ENCODE measurements around the gene PLA2G3. TPM values are rescaled to one million over a fixed set of nuclear protein-coding genes. Genes with fewer than 3 reads are reported as not detected.

The PLA2G3 gene
- total RNA-seq, 2 experiments from 2014 or later: not detected

GRCh38 chr22:31089160-31090100 lies 50.9 kb downstream of the PLA2G3 start:
- H3K36me3 Mint-ChIP-seq: no peaks in the 10 kb centered on the region

GRCh38 chr22:31088233-31088986 lies 51.9 kb downstream of the PLA2G3 start:
- CTCF ChIA-PET: interaction anchor here (0.7 to 2.7 kb wide), 9 partner anchors 9 to 324 kb away, joined by 3 to 11 read pairs (median 5); partner anchors contain the start of gene SMTN
- Mint-ChIP-seq H3K4me3 (no peak overlapping the region), H3K9me3 (ENCODE audit: low read depth) (no peaks in the 10 kb centered on the region), H3K36me3 (no peaks in the 10 kb centered on the region), H3K27me3 (no peaks in the 10 kb centered on the region), H3K4me1 (peaks cover 11% of the 10 kb centered on the region), H3K27ac (no peak overlapping the region)
- no peak for ATAC-seq
- no peak for DNase-seq

More at GRCh38 chr22:31089160-31090100, 50.9 kb downstream of the PLA2G3 start:
- no peak for ATAC-seq
- no peaks in the 10 kb centered on the region for H3K27me3 Mint-ChIP-seq
- no peaks in the 10 kb centered on the region for H3K9me3 Mint-ChIP-seq (ENCODE audit: low read depth)
- H3K27ac Mint-ChIP-seq: no peak overlapping the region
- CTCF ChIA-PET: interaction anchor here (0.9 to 2.7 kb wide), 6 partner anchors 9 to 153 kb away, joined by 3 to 11 read pairs (median 4); partner anchors contain the start of gene SMTN
- DNase-seq: no peak
- H3K4me3 Mint-ChIP-seq: no peak overlapping the region
- H3K4me1 Mint-ChIP-seq: peaks cover 2% of the 10 kb centered on the region

GRCh38 chr22:31087744-31088215 lies 52.5 kb downstream of the PLA2G3 start:
- no peak overlapping the region for H3K27ac Mint-ChIP-seq
- no peaks in the 10 kb centered on the region for H3K36me3 Mint-ChIP-seq
- no peaks in the 10 kb centered on the region for H3K9me3 Mint-ChIP-seq (ENCODE audit: low read depth)
- ATAC-seq: no peak
- H3K4me1 Mint-ChIP-seq: peaks cover 18% of the 10 kb centered on the region
- H3K27me3 Mint-ChIP-seq: no peaks in the 10 kb centered on the region
- DNase-seq: no peak
- H3K4me3 Mint-ChIP-seq: no peak overlapping the region
- CTCF ChIA-PET: interaction anchor here (1.3 to 2.7 kb wide), 4 partner anchors 8 to 324 kb away, joined by 5 to 11 read pairs (median 7); partner anchors contain the start of gene SMTN

DNA sequence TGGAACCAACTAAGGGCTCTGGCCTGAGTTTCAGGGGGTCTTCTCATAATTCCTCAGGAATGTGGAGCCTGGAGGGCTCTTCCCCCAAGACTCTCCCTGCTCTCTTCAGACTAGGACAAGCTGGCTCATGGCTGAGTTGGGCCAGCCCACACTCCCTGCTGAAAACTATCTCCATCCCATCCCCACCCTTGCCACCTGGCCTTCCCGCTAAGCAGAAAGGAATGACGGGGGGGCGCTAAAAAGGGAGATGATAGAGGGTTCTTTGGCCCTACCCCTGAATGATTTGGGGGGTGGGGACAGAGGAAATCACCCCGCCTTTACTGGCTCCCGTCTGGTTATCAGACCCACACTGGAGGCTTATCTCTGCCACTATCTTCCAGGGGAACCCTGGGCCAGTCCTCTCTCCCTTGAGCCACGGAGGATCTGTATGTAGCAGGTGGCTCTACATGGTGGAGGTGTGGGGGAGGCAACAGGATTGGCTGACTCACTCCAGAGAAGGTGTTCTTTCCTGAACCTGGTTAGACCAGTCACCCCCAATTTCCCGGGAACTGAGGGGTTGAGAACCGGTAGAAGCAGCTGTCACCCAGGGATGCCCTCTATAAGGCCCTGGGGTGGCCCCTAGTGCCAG lies 53.5 kb downstream of the PLA2G3 start:
- no peaks in the 10 kb centered on the region for H3K9me3 Mint-ChIP-seq (ENCODE audit: low read depth)

DNA sequence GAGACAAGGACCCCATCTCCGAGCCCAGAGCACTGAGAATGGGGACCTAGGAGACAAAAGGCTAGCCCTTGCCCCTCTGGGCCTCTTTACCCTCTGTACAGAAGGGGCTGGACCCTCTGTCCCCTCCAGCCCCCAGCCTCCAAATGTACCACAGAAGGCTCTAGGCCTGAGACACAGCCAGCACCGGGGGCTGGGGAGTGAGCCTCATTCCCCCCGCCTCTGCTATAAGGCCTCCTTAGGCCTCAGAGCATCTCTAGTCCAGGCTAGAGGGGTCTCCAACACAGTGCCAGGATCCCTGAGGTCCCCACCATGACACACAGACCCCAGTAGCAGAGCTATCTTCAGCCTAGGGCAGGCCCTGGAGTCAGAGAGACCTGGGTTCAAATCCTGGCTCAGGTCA lies 54.4 kb downstream of the PLA2G3 start:
- Mint-ChIP-seq H3K27ac (no peak overlapping the region), H3K27me3 (no peaks in the 10 kb centered on the region), H3K4me3 (peak overlapping the region; percentile 78), H3K36me3 (no peaks in the 10 kb centered on the region), H3K9me3 (ENCODE audit: low read depth) (no peaks in the 10 kb centered on the region), H3K4me1 (peaks cover 32% of the 10 kb centered on the region)
- ATAC-seq (no peak), DNase-seq (no peak)
- CTCF ChIA-PET: interaction anchor here (1.1 to 2.9 kb wide), 12 partner anchors 19 to 214 kb away, joined by 3 to 21 read pairs (median 8); partner anchors contain the start of genes MORC2, PIK3IP1, RNF185 and SELENOM

More for the DNA sequence above, 53.5 kb downstream of the PLA2G3 start:
- Mint-ChIP-seq H3K4me3 (no peak overlapping the region), H3K36me3 (no peaks in the 10 kb centered on the region), H3K4me1 (peaks cover 27% of the 10 kb centered on the region), H3K27ac (no peak overlapping the region), H3K27me3 (no peaks in the 10 kb centered on the region)
- DNase-seq: no peak
- CTCF ChIA-PET: interaction anchor here (1.1 to 2.7 kb wide), 4 partner anchors 62 to 141 kb away, joined by 3 to 21 read pairs (median 16); no protein-coding TSS in a partner anchor
- ATAC-seq: no peak

DNA sequence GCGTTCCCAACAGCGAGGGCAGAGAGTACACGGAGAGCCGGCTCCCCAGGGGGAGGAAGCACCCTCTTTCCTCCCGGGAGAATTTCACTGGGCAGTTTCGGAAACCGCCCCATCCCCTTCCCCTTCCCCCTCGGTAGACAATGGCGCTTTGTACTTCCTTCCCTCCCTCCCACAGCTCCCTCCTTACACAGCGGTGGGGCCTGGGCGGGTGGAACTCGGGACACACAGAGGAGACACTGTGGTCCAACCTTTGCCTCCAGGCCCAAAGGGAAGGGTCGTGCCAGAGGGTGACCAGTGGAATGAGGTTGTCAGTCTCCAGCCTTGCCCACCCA lies 54.8 kb downstream of the PLA2G3 start:
- Mint-ChIP-seq H3K36me3 (no peaks in the 10 kb centered on the region), H3K27ac (peak overlapping the region; percentile 83), H3K27me3 (no peaks in the 10 kb centered on the region), H3K4me3 (peak overlapping the region; percentile 78), H3K4me1 (peaks cover 35% of the 10 kb centered on the region), H3K9me3 (ENCODE audit: low read depth) (no peaks in the 10 kb centered on the region)
- no peak for DNase-seq
- no peak for ATAC-seq
- CTCF ChIA-PET: interaction anchor here (0.6 to 3.8 kb wide), 38 partner anchors 10 to 463 kb away, joined by 3 to 22 read pairs (median 4); partner anchors contain the start of genes LIMK2, MORC2, PIK3IP1 and RNF185

- DNase-seq: peak; percentile 92
- Mint-ChIP-seq H3K4me1 (peaks cover 36% of the 10 kb centered on the region), H3K9me3 (ENCODE audit: low read depth) (no peaks in the 10 kb centered on the region), H3K36me3 (no peaks in the 10 kb centered on the region), H3K4me3 (peak overlapping the region; percentile 78), H3K27ac (peak overlapping the region; percentile 83), H3K27me3 (no peaks in the 10 kb centered on the region)
- CTCF ChIA-PET: interaction anchor here (0.6 to 3.8 kb wide), 39 partner anchors 11 to 462 kb away, joined by 3 to 22 read pairs (median 4); partner anchors contain the start of genes LIMK2, MORC2, PIK3IP1 and RNF185
- peak; percentile 88 for ATAC-seq
These were observed 55.4 kb downstream of the PLA2G3 start for GRCh38 chr22:31084811-31085492.

Small RNA genes lying within 50 kb of the gene (microRNA-seq; reads per million reads assigned to microRNA genes)
- gene MIR3928: 16.6 reads per million, percentile 39 among the genes with 10 or more reads in this experiment

Other genes starting within 250 kb of the PLA2G3 start
- 10 to 100 TPM; 27.0 to 28.7 TPM for gene MORC2, start 171.7 kb downstream of the PLA2G3 start, total RNA-seq
- 10 to 100 TPM; 56.7 to 69.8 TPM for gene TUG1, start 171.2 kb downstream of the PLA2G3 start, total RNA-seq
- gene SMTN, start 59.2 kb downstream of the PLA2G3 start, total RNA-seq: 10 to 100 TPM; 35.6 to 51.2 TPM
- 1 to 10 TPM in 1 of 2 experiments, under 1 TPM in 1; 0.49 to 1.5 TPM for gene SELENOM, start 32.9 kb downstream of the PLA2G3 start, total RNA-seq
- under 1 TPM in 1 of 2 experiments, not detected in 1; 0.14 TPM for gene INPP5J, start 17.5 kb downstream of the PLA2G3 start, total RNA-seq
- 10 to 100 TPM; 15.8 to 20.7 TPM for gene RNF185, start 19.7 kb upstream of the PLA2G3 start, total RNA-seq
- gene LIMK2, start 71.8 kb upstream of the PLA2G3 start, total RNA-seq: 10 to 100 TPM; 32.2 to 47.3 TPM
- gene PIK3IP1, start 152.0 kb upstream of the PLA2G3 start, total RNA-seq: 10 to 100 TPM; 11.0 to 15.7 TPM
- gene PATZ1, start 205.8 kb upstream of the PLA2G3 start, total RNA-seq: 10 to 100 TPM; 27.4 to 28.2 TPM

All from activated CD8-positive, alpha-beta memory T cell treated with anti-CD3 and anti-CD28 coated beads, Interleukin-2, amount 10 ng/mL, durations not matched to agents 7 days and 5 days (primary cell).